GM12873 (cell line): ENCODE data around the gene S100A2.

Experiments used
- TF ChIP-seq, protein P1 (sequence below): IDR thresholded peaks from 2 replicates; pipeline ENCODE4 v1.5.1; 2012; ENCODE audit warnings: low read depth, mild to moderate bottlenecking, moderate library complexity, low read length, control low read depth; ENCODE audit not compliant: insufficient read depth; ENCODE audit errors: missing control alignments

S100A2 gene

DNA sequence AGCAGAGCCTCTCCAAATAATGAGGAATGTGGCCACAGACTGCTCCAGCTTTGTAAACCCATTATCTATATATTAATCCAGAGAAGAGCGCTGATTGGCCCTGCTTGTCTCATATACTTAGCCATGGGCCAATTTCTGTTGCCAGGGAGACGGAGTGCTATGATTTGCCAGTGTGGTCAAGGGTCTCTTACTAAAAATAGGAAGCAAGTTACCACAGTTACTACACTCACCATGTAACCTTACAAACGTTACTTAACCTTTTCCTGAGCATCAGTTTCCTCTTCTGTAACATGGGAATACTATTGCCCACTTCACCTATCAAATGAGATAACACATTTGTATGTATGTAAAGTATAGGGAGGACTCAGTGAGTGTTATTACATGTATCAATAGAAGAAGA, 7.7 kb upstream of the S100A2 start:
- TF ChIP-seq, protein P1, sequence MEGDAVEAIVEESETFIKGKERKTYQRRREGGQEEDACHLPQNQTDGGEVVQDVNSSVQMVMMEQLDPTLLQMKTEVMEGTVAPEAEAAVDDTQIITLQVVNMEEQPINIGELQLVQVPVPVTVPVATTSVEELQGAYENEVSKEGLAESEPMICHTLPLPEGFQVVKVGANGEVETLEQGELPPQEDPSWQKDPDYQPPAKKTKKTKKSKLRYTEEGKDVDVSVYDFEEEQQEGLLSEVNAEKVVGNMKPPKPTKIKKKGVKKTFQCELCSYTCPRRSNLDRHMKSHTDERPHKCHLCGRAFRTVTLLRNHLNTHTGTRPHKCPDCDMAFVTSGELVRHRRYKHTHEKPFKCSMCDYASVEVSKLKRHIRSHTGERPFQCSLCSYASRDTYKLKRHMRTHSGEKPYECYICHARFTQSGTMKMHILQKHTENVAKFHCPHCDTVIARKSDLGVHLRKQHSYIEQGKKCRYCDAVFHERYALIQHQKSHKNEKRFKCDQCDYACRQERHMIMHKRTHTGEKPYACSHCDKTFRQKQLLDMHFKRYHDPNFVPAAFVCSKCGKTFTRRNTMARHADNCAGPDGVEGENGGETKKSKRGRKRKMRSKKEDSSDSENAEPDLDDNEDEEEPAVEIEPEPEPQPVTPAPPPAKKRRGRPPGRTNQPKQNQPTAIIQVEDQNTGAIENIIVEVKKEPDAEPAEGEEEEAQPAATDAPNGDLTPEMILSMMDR: no peak

- TF ChIP-seq, protein P1: peak; percentile 84
These were observed 6.9 kb upstream of the S100A2 start for GRCh38 chr1:153572569-153573015.

GRCh38 chr1:153571706-153572105, 6.1 kb upstream of the S100A2 start:
- TF ChIP-seq, protein P1: no peak

- TF ChIP-seq, protein P1: no peak
These were observed 5.2 kb upstream of the S100A2 start for GRCh38 chr1:153570874-153571273.

- TF ChIP-seq, protein P1: no peak
These were observed 3.8 kb upstream of the S100A2 start for GRCh38 chr1:153569465-153569864.

DNA sequence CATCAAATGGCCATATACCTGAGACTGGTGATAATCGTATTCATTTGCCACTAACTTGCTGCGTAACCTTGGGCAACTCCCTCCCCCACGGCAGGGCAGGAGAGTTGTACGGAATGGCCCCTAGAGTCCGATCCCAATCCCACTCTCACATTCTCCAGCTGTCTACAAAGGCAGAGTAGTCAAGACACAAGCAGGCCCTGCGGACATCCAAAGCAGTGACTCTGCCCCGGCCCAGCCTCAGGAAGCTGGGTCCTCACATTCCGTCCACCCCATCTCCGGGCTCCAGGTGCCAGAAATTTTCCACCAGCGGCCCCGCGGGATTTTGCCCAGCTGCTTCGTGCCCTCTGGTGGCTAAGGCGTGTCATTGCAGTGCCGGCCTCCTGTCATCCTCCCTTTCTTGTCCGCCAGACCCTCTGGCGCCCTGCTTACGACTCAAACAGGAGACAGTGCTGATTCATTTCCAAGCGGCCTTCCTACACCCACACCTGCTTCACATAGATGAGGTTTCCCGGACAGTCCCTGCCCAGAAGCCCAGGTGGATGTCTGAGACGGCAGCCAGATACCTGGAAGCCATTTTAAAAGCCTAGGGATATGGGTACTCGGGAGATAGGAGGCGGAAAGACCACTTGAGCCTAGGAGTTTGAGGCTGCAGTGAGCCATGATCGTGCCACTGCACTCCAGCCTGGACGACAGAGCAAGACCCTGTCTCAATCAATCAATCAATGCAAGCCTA, 2.9 kb upstream of the S100A2 start:
- TF ChIP-seq, protein P1: peak; percentile 99

DNA sequence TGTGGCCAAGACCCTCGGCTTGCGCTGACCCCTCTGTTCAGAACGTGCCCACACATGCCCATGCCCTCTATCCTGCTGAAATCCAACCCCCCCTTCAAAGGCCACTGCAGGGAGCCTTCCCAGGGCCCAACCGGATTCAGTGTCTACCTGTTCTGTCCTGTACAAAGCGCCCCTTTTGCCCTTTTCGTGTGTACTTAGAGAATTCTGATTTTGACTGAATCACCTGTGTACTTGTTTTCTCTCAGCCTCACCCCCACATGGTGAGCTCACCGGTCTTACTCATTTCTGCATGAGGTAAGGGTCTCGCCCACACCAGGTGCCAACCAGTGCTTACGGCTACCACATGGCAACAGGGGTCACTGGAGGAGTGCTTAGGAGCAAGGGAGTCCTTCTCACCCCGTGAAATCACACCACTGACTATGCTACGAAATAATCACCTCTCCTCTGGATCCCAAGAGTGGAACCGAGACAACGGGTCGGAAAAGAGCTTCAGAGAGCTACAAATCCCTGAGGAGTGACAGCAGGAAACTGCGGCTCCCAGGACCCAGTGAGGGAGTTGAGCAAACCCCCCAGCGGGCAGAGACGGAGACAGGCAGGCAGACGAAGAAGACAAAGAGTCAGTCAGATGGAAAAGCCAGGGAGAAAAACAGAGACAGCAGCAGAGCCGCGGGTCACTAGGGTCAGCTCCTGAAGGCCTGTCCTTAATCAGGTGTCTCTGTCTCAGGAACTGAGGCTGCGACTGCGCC, 2.1 kb upstream of the S100A2 start:
- TF ChIP-seq, protein P1: no peak
